ACC112 (cell line): ENCODE results near the gene LRFN3.
"Not testable (repeated sequence)": the region's sequence is repeated elsewhere in the genome, so short reads cannot be mapped to it uniquely, and the experiment has no call there.

Experiments used
- H2AFZ ChIP-seq: fragments of 200-600 bp; sonication (generic); one replicate; pipeline ENCODE4 v1.6.0; 2017; ENCODE audit warnings: antibody characterized with exemption, low read length; ENCODE audit not compliant: unreplicated experiment
- H3K27ac ChIP-seq: fragments of 200-600 bp; sonication (generic); 2 replicates; pipeline ENCODE4 v1.5.1; 2014; ENCODE audit warnings: low read depth, mild to moderate bottlenecking, antibody characterized with exemption, low read length, moderate library complexity
- H3K27me3 ChIP-seq: fragments of 200-600 bp; sonication (generic); 2 replicates; pipeline ENCODE4 v1.6.1; 2014; ENCODE audit warnings: mild to moderate bottlenecking, antibody characterized with exemption, low read length, moderate library complexity, mixed read lengths; ENCODE audit not compliant: insufficient read depth
- H3K36me3 ChIP-seq: fragments of 200-600 bp; sonication (generic); 2 replicates; pipeline ENCODE4 v1.6.1; 2016; ENCODE audit warnings: mild to moderate bottlenecking, antibody characterized with exemption, low read length, moderate library complexity, mixed read lengths; ENCODE audit not compliant: insufficient read depth
- H3K4me1 ChIP-seq: fragments of 200-600 bp; sonication (generic); one replicate; pipeline ENCODE4 v1.6.1; 2016; ENCODE audit warnings: low read length, mixed read lengths; ENCODE audit not compliant: insufficient read depth, unreplicated experiment, control insufficient read depth
- H3K4me3 ChIP-seq: fragments of 200-600 bp; sonication (generic); 2 replicates; pipeline ENCODE4 v1.5.1; 2014; ENCODE audit warnings: mild to moderate bottlenecking, low read depth, low read length
- H3K79me2 ChIP-seq: fragments of 200-600 bp; sonication (generic); one replicate; pipeline ENCODE4 v1.6.0; 2016; ENCODE audit warnings: low read length; ENCODE audit not compliant: control insufficient read depth, unreplicated experiment, insufficient read depth

The LRFN3 gene

GRCh38 chr19:35907377-35907745 lies 28.8 kb upstream of the LRFN3 start:
- no peaks in the 10 kb centered on the region for H3K4me1 ChIP-seq
- no peaks in the 10 kb centered on the region for H3K79me2 ChIP-seq
- H3K4me3 ChIP-seq, result no peak overlapping the region
- no peak overlapping the region for H3K27ac ChIP-seq
- no peaks in the 10 kb centered on the region for H3K36me3 ChIP-seq
- no peaks in the 10 kb centered on the region for H3K27me3 ChIP-seq
- H2AFZ ChIP-seq, result no peak overlapping the region

- H3K79me2 ChIP-seq, result no peaks in the 10 kb centered on the region
- no peak within 1 kb of the TSS for H3K27ac ChIP-seq
- H3K27me3 ChIP-seq, result no peaks in the 10 kb centered on the region
- H3K36me3 ChIP-seq, result no peaks in the 10 kb centered on the region
- no peak within 1 kb of the TSS for H3K4me3 ChIP-seq
- no peaks in the 10 kb centered on the region for H3K4me1 ChIP-seq
- H2AFZ ChIP-seq, result no peak within 1 kb of the TSS
These were observed 28.1 kb upstream of the LRFN3 start, which contains the start of gene TYROBP for GRCh38 chr19:35908010-35908441. TSS of gene TYROBP (minus strand) at chr19:35908295. CDS start at chr19:35908228, 67 bp downstream.

GRCh38 chr19:35908973-35909683 lies 27.0 kb upstream of the LRFN3 start:
- no peak overlapping the region for H3K4me3 ChIP-seq
- H3K27ac ChIP-seq, result no peak overlapping the region
- H2AFZ ChIP-seq, result no peak overlapping the region

GRCh38 chr19:35909684-35910035 lies 26.5 kb upstream of the LRFN3 start:
- Histone ChIP-seq H3K36me3 (no peaks in the 10 kb centered on the region), H3K79me2 (no peaks in the 10 kb centered on the region), H2AFZ (no peak overlapping the region), H3K4me3 (no peak overlapping the region), H3K27ac (no peak overlapping the region), H3K4me1 (no peaks in the 10 kb centered on the region), H3K27me3 (no peaks in the 10 kb centered on the region)

More at GRCh38 chr19:35908973-35909683, 27.0 kb upstream of the LRFN3 start:
- no peaks in the 10 kb centered on the region for H3K4me1 ChIP-seq
- H3K79me2 ChIP-seq, result no peaks in the 10 kb centered on the region
- H3K36me3 ChIP-seq, result no peaks in the 10 kb centered on the region
- H3K27me3 ChIP-seq, result no peaks in the 10 kb centered on the region

- not testable (repeated sequence) for H3K4me3 ChIP-seq, H3K27ac ChIP-seq, H3K4me1 ChIP-seq, H3K79me2 ChIP-seq, H3K36me3 ChIP-seq, H2AFZ ChIP-seq, H3K27me3 ChIP-seq
These were observed 25.8 kb upstream of the LRFN3 start for GRCh38 chr19:35910355-35910754.

GRCh38 chr19:35911173-35911572 lies 25.0 kb upstream of the LRFN3 start:
- Histone ChIP-seq H3K27me3 (no peaks in the 10 kb centered on the region), H2AFZ (no peak overlapping the region), H3K36me3 (no peaks in the 10 kb centered on the region), H3K4me1 (no peaks in the 10 kb centered on the region), H3K27ac (no peak overlapping the region), H3K4me3 (no peak overlapping the region), H3K79me2 (no peaks in the 10 kb centered on the region)

- no peak overlapping the region for H3K4me3 ChIP-seq
- no peaks in the 10 kb centered on the region for H3K4me1 ChIP-seq
- no peaks in the 10 kb centered on the region for H3K36me3 ChIP-seq
- no peak overlapping the region for H2AFZ ChIP-seq
- H3K27me3 ChIP-seq, result no peaks in the 10 kb centered on the region
- no peaks in the 10 kb centered on the region for H3K79me2 ChIP-seq
- no peak overlapping the region for H3K27ac ChIP-seq
These were observed 24.4 kb upstream of the LRFN3 start for GRCh38 chr19:35911790-35912189.

GRCh38 chr19:35913589-35913988 lies 22.6 kb upstream of the LRFN3 start:
- Histone ChIP-seq H3K4me1 (no peaks in the 10 kb centered on the region), H2AFZ (no peak overlapping the region)

GRCh38 chr19:35915443-35915842 lies 20.7 kb upstream of the LRFN3 start:
- Histone ChIP-seq H3K27ac (no peak overlapping the region), H3K4me3 (no peak overlapping the region), H3K27me3 (no peaks in the 10 kb centered on the region), H2AFZ (no peak overlapping the region), H3K4me1 (no peaks in the 10 kb centered on the region), H3K36me3 (no peaks in the 10 kb centered on the region), H3K79me2 (no peaks in the 10 kb centered on the region)

More at GRCh38 chr19:35913589-35913988, 22.6 kb upstream of the LRFN3 start:
- no peaks in the 10 kb centered on the region for H3K27me3 ChIP-seq
- H3K79me2 ChIP-seq, result no peaks in the 10 kb centered on the region
- no peak overlapping the region for H3K27ac ChIP-seq
- no peaks in the 10 kb centered on the region for H3K36me3 ChIP-seq
- no peak overlapping the region for H3K4me3 ChIP-seq

GRCh38 chr19:35919306-35919705 lies 16.9 kb upstream of the LRFN3 start:
- Histone ChIP-seq H3K4me3 (no peak overlapping the region), H3K79me2 (no peaks in the 10 kb centered on the region), H3K4me1 (no peaks in the 10 kb centered on the region), H3K27me3 (peaks cover 7% of the 10 kb centered on the region), H3K27ac (no peak overlapping the region), H2AFZ (no peak overlapping the region), H3K36me3 (no peaks in the 10 kb centered on the region)

GRCh38 chr19:35921012-35921411 lies 15.2 kb upstream of the LRFN3 start:
- no peaks in the 10 kb centered on the region for H3K79me2 ChIP-seq
- H3K4me1 ChIP-seq, result no peaks in the 10 kb centered on the region
- H3K36me3 ChIP-seq, result no peaks in the 10 kb centered on the region
- no peak overlapping the region for H3K4me3 ChIP-seq
- H2AFZ ChIP-seq, result no peak overlapping the region
- H3K27me3 ChIP-seq, result peaks cover 19% of the 10 kb centered on the region
- H3K27ac ChIP-seq, result no peak overlapping the region
